Right lobe of liver (tissue), 6 donors: Measurements from ENCODE around the gene CMBL. TPM values are rescaled to one million over a fixed set of nuclear protein-coding genes. Genes with fewer than 3 reads are reported as not detected.
A peak's percentile ranks its signal among the peaks of the same experiment; 100 is the strongest.

ENCODE experiments used
- ATAC-seq, 4 donors: fragments of 200-7000 bp; cut with Tn5 transposase; one replicate each; pipeline ENCODE4 v1.9.1; 2020; ENCODE audit warnings: mild to moderate bottlenecking in 4 of 4, moderate library complexity in 4 of 4
- DNase-seq, 3 donors: peaks; one replicate each; pipeline ENCODE4 v3.0.0-alpha.2; 2020
- H3K27ac ChIP-seq, 3 donors: fragments of 200-600 bp; one replicate each; pipeline ENCODE4 v1.8.0; 2022
- H3K27me3 ChIP-seq, 2 donors: fragments of 200-600 bp; one replicate each; pipeline ENCODE4 v1.8.0; 2022
- H3K36me3 ChIP-seq, 4 donors: fragments of 200-600 bp; sonication (generic) in 1 of 4; one replicate each; pipeline versions ENCODE4 v1.5.1 to v1.8.0; 2017 to 2022; ENCODE audit warnings: control low read depth in 1 of 4
- H3K4me1 ChIP-seq, 4 donors: fragments of 200-600 bp; sonication (generic) in 1 of 4; one replicate each; pipeline versions ENCODE4 v1.5.1 to v1.8.0; 2017 to 2022; ENCODE audit warnings: control low read depth in 1 of 4
- H3K4me3 ChIP-seq, 3 donors: fragments of 200-600 bp; one replicate each; pipeline ENCODE4 v1.8.0; 2022
- H3K9me3 ChIP-seq, 4 donors: fragments of 200-600 bp; sonication (generic) in 1 of 4; one replicate each; pipeline versions ENCODE4 v1.5.1 to v1.8.0; 2017 to 2022; ENCODE audit warnings: control low read depth in 1 of 4
- CTCF ChIP-seq, 4 donors: fragments of 200-600 bp in 3 of 4; fragments of 450-650 bp in 1 of 4; IDR thresholded peaks; one replicate each; pipeline versions ENCODE4 v1.5.1 to v1.8.0; 2016 to 2022; ENCODE audit warnings: antibody characterized with exemption in 4 of 4, mild to moderate bottlenecking in 2 of 4
- POLR2A ChIP-seq: fragments of 450-650 bp; IDR thresholded peaks from one replicate; pipeline ENCODE4 v1.6.1; 2017; ENCODE audit warnings: antibody characterized with exemption, mild to moderate bottlenecking
- WGBS: methylation state at CpG from one replicate; pipeline ENCODE4 v1.1.6; 2018; ENCODE audit warnings: low coverage, low lambda C conversion rate; ENCODE audit not compliant: insufficient coverage; ENCODE audit errors: missing lambda C conversion rate; 5-methylcytosine and 5-hydroxymethylcytosine counted together
- intact Hi-C, 2 donors: fragments of 100-400 bp; cut with DNase I; formaldehyde crosslinking; loops; one replicate each; pipeline versions ENCODE4 v1.11.2 to v1.14.1; 2022
- total RNA-seq, 6 experiments: library from RNA; depleted of rRNA in 2 of 6; stranded (reverse); fragments of >200 nt in 2 of 6; fragmentation: NEBNext Ultra II Directional in 3 of 6; extraction: Animal tissue kit (Norgen Biotek cat#: 25700) in 3 of 6; gene quantifications; one replicate each; pipeline versions ENCODE4 v1.1.0 to v1.2.4, GENCODE V29; 2016 to 2023
- donor health status: DM: no; HTN: yes; CAD: no.
- donor health status: DM: no; HTN: no; CAD: no.
- donor health status: DM: no; HTN: no; CAD: no.
- donor health status: DM: no; HTN: yes; CAD: no.
- donor health status: DM: no; HTN: yes; CAD: no.

CMBL gene
- total RNA-seq, 6 experiments from 2014 or later: 29.4 to 206 (median 97.7) TPM

DNA sequence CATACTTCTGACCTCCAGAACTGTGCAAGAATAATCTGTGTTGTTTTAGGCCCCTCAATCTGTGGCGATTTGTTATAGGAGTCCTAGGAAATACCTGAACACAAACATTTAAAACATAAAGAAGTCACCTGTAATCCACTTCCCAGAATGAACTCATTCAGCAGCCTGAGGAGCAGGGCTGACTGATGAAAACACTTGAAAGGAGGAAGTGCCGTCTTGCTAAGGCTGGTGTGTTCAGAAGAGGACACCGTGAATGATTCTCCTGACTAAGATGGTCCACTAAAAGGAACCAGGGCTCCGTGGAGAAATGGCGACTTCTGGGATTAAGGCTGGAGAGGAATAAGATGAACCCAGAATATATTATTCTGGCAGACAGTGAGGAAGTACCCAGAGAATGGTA, 27.1 kb upstream of the CMBL start:
- Histone ChIP-seq H3K27ac (peak overlapping the region in 1 of 3 donors; percentile 85), H3K4me3 (no peak overlapping the region), H3K36me3 (no peaks in the 10 kb centered on the region), H3K27me3 (no peaks in the 10 kb centered on the region), H3K4me1 (peaks cover 0 to 47% (median 9%) of the 10 kb centered on the region in 4 donors), H3K9me3 (no peaks in the 10 kb centered on the region)
- intact Hi-C loops: no loop called here
- WGBS: 78% methylated on average over 5 of the region's 5 CpGs
- TF ChIP-seq POLR2A: no peak
- no peak for TF ChIP-seq CTCF (IDR thresholded peaks at IDR 0.05)
- DNase-seq (no peak), ATAC-seq (no peak)

DNA sequence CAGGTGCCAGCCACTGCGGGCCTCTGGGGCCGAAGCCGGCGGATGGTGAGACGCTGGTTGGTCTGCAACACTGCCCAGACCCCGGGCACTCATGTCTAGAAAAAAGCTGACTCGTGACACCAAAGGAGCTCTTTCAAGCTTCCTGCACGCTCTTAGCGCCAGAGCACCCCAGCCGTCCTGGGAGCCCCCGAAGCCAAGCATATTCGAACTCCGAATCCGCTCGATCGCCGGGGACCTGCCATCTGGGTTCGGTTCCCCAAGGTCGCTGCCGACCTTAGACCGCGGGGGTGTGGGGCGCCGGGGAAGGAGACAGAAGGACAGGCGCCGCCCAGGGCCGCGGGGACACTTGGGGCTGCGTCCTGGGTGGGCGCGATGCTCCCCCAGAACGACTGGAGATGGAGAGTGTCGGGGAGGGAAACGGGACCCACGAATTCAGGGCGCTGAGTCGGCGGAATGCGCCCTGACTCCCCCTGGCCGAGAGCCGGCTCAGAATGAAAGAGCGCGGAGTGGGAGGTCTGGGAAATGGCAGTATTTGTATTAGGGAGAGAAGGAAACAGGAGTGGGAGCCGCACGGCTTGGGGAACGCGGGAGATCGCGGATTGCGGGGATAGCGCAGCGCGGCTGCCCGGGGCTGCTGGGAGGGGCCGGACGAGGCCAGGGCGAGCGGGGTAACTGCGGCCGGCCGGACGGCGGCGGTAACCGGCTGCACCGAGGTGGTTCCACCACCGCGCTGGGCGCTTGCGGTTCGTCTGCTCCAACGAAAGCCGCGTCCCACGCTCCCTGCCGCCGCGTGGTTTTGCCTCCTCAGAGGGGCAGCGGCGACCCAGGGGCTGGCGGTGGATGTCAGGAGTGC, 25.7 kb upstream of the CMBL start:
- no peaks in the 10 kb centered on the region for H3K9me3 ChIP-seq
- H3K27ac ChIP-seq: peak overlapping the region; percentile 61 to 85 (median 79)
- no peaks in the 10 kb centered on the region for H3K27me3 ChIP-seq
- H3K4me1 ChIP-seq: peaks cover 0 to 53% (median 11%) of the 10 kb centered on the region in 4 donors
- 3% methylated on average over 29 of the region's 81 CpGs for WGBS
- intact Hi-C loops: no loop called here
- DNase-seq (peak; percentile 60 to 72 (median 60)), ATAC-seq (peak; percentile 63 to 73 (median 68))
- peak in 3 of 4 donors; percentile 7 to 30 (median 12) for TF ChIP-seq CTCF (IDR thresholded peaks at IDR 0.05)
- TF ChIP-seq POLR2A: peak; percentile 54
- H3K4me3 ChIP-seq: peak overlapping the region; percentile 57 to 60 (median 58)
- no peaks in the 10 kb centered on the region for H3K36me3 ChIP-seq

DNA sequence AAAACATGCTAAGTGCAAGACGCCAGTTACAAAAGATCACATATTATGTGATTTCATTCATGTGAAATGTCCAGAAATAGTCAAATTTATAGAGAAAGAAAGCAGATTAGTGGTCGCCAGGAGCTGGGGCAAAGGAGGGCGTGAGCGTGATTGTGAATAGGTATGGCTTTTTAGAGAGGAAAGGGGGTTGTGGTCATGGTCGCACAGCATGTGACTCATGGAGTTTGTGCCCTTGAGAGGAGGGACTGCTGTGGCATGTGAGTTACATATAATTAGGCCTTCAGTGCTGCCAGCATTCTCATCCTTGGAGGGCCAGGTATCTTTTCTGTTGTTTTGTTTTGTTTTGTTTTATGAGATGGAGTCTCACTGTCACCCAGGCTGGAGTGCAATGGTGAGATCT, 24.6 kb upstream of the CMBL start:
- Histone ChIP-seq H3K27ac (peak overlapping the region; percentile 33 to 85 (median 68)), H3K27me3 (no peaks in the 10 kb centered on the region), H3K9me3 (no peaks in the 10 kb centered on the region), H3K4me1 (peaks cover 0 to 48% (median 9%) of the 10 kb centered on the region in 4 donors), H3K4me3 (no peak overlapping the region), H3K36me3 (no peaks in the 10 kb centered on the region)
- no peak for DNase-seq
- ATAC-seq: no peak
- 82% methylated on average over 4 of the region's 5 CpGs for WGBS
- TF ChIP-seq POLR2A (no peak), CTCF (IDR thresholded peaks at IDR 0.05) (no peak)
- intact Hi-C loops: no loop called here

GRCh38 chr5:10331341-10331796, 23.7 kb upstream of the CMBL start:
- ATAC-seq: peak; percentile 72 to 79 (median 73)
- Histone ChIP-seq H3K4me3 (peak overlapping the region in 1 of 3 donors; percentile 32), H3K9me3 (no peaks in the 10 kb centered on the region), H3K27ac (peak overlapping the region; percentile 33 to 85 (median 68)), H3K27me3 (no peaks in the 10 kb centered on the region), H3K36me3 (no peaks in the 10 kb centered on the region), H3K4me1 (peaks cover 0 to 42% (median 7%) of the 10 kb centered on the region in 4 donors)
- peak; percentile 71 to 93 (median 82) for DNase-seq
- intact Hi-C loops: no loop called here
- 44% methylated on average over 7 of the region's 7 CpGs for WGBS
- TF ChIP-seq CTCF (IDR thresholded peaks at IDR 0.05) (no peak), POLR2A (peak; percentile 22)
